Anterior cingulate cortex (tissue), 58 donors: ENCODE results near the gene DBT.
"Not testable (repeated sequence)": the region's sequence is repeated elsewhere in the genome, so short reads cannot be mapped to it uniquely, and the experiment has no call there.

Source experiments
- DNase-seq, 58 donors: peaks; one replicate each; lab custom pipeline; 2025; lab: John Stamatoyannopoulos, UW

DBT gene

GRCh38 chr1:100249537-100250257 is at the start of gene DBT:
DBT (minus strand) TSS chr1:100249834; CDS start chr1:100249820, 14 bp downstream.
- peak; percentile 69 to 98 (median 95) for DNase-seq

GRCh38 chr1:100298512-100298911 is 48.9 kb upstream of the DBT start:
- no peak for DNase-seq

GRCh38 chr1:100296997-100297396 is 47.4 kb upstream of the DBT start:
- not testable (repeated sequence) for DNase-seq

- DNase-seq, result no peak
These were observed 46.5 kb upstream of the DBT start for GRCh38 chr1:100296140-100296539.

- DNase-seq, result no peak
These were observed 43.1 kb upstream of the DBT start for GRCh38 chr1:100292711-100293110.

GRCh38 chr1:100290291-100290690 is 40.7 kb upstream of the DBT start:
- no peak for DNase-seq

GRCh38 chr1:100287162-100287561 is 37.5 kb upstream of the DBT start:
- DNase-seq, result no peak

- no peak for DNase-seq
These were observed 35.0 kb upstream of the DBT start for GRCh38 chr1:100284591-100284990.

- no peak for DNase-seq
These were observed 30.5 kb upstream of the DBT start for GRCh38 chr1:100279954-100280682.

- no peak for DNase-seq
These were observed 29.8 kb upstream of the DBT start for GRCh38 chr1:100279358-100279923.

- no peak for DNase-seq
These were observed 28.2 kb upstream of the DBT start for GRCh38 chr1:100277866-100278265.

GRCh38 chr1:100268202-100268601 is 18.6 kb upstream of the DBT start:
- no peak for DNase-seq

- no peak for DNase-seq
These were observed 17.6 kb upstream of the DBT start for GRCh38 chr1:100267284-100267683.

- DNase-seq, result peak in 1 of 58 donors; percentile 30
These were observed 17.1 kb upstream of the DBT start for GRCh38 chr1:100266741-100267140.

- peak; percentile 65 to 97 (median 90) for DNase-seq
These were observed 16.5 kb upstream of the DBT start, which contains the start of gene RTCA for GRCh38 chr1:100265931-100266740. RTCA (plus strand) TSS chr1:100266216; CDS start chr1:100266376, 160 bp downstream.

GRCh38 chr1:100265562-100265930 is 15.9 kb upstream of the DBT start:
- DNase-seq, result peak in 4 of 58 donors; percentile 27 to 66 (median 29)

- DNase-seq, result not testable (repeated sequence)
These were observed 14.4 kb upstream of the DBT start for GRCh38 chr1:100264081-100264480.

GRCh38 chr1:100261686-100262085 is 12.1 kb upstream of the DBT start:
- DNase-seq, result no peak

- DNase-seq, result not testable (repeated sequence)
These were observed 8.8 kb upstream of the DBT start for GRCh38 chr1:100258427-100258826.

GRCh38 chr1:100256273-100256672 is 6.6 kb upstream of the DBT start:
- not testable (repeated sequence) for DNase-seq

- DNase-seq, result no peak
These were observed 3.9 kb upstream of the DBT start for GRCh38 chr1:100253552-100253951.
